HepG2 (cell line): ENCODE data around the gene IL24. TPM values are rescaled to one million over a fixed set of nuclear protein-coding genes. Genes with fewer than 3 reads are reported as not detected.

Experiments
- ATAC-seq: fragments of 200-7000 bp; cut with Tn5 transposase; 3 replicates; pipeline ENCODE4 v1.9.1; 2020; ENCODE audit warnings: mild to moderate bottlenecking, moderate library complexity
- BruUV-seq: library from RNA; stranded (reverse); fragments of 400-500 nt; replicated peaks from 2 replicates; lab custom pipeline; 2021; lab: Mats Ljungman, UMichigan
- CTCF ChIA-PET: fragments of 300-600 bp; formaldehyde crosslinking; extraction: SDS; loops from one replicate; lab custom pipeline; 2021; ENCODE audit warnings: low total read pairs, inconsistent platforms, low intra/inter-chr PET ratio; lab: Yijun Ruan, JAX
- POLR2A ChIA-PET: fragments of 350-600 bp; sonication (Branson Sonifier 250); formaldehyde crosslinking; loops from one replicate; lab custom pipeline; 2020; ENCODE audit warnings: antibody characterized with exemption, inconsistent platforms; lab: Yijun Ruan, JAX
- DNase-seq: peaks from one replicate; pipeline ENCODE4 v3.0.0-alpha.2; 2015; ENCODE audit warnings: low spot score
- FAIRE-seq: peaks from 3 replicates; lab custom pipeline; 2011; peaks lifted over from hg19 to GRCh38; lab: Jason Lieb, UNC
- H2AFZ ChIP-seq: one replicate; pipeline ENCODE4 v1.6.1; 2011; ENCODE audit warnings: low read length, inconsistent platforms
- H3K27ac ChIP-seq: fragments of 300-600 bp; 3 replicates; pipeline ENCODE4 v1.8.0; 2011; ENCODE audit warnings: mixed run types, mild to moderate bottlenecking, mixed read lengths, low read length, inconsistent platforms; ENCODE audit not compliant: insufficient read depth; ENCODE audit errors: extremely low read length
- H3K27me3 ChIP-seq, 2 experiments: fragments of 200-600 bp in 1 of 2; 2 replicates in 1 of 2; 3 replicates in 1 of 2; pipeline versions ENCODE4 v1.6.0 to v1.8.0; 2011; ENCODE audit warnings: low read length in 2 of 2, mild to moderate bottlenecking in 2 of 2, moderate library complexity in 2 of 2, inconsistent platforms in 1 of 2; ENCODE audit not compliant: insufficient read depth in 2 of 2, control insufficient read depth in 1 of 2
- H3K36me3 ChIP-seq, 2 experiments: fragments of 200-600 bp in 1 of 2; replicated peaks in 1 of 2; 2 replicates in 1 of 2; 3 replicates in 1 of 2; pipeline versions ENCODE4 v1.5.1 to v1.8.0; 2011; ENCODE audit warnings: low read length in 2 of 2, inconsistent platforms in 1 of 2; ENCODE audit not compliant: insufficient read depth in 2 of 2, control insufficient read depth in 1 of 2
- H3K4me1 ChIP-seq: 2 replicates; pipeline ENCODE4 v1.5.1; 2012; ENCODE audit warnings: low read length, inconsistent platforms; ENCODE audit not compliant: insufficient read depth
- H3K4me2 ChIP-seq: 2 replicates; pipeline ENCODE4 v1.6.0; 2011; ENCODE audit warnings: low read depth, low read length, inconsistent platforms
- H3K4me3 ChIP-seq, 3 experiments: fragments of 200-600 bp in 1 of 3; sonication (generic), shearing (Covaris generic) in 1 of 3; replicated peaks in 1 of 3; 2 replicates each; pipeline ENCODE4 v1.5.1; 2011 to 2016; ENCODE audit warnings: low read length in 3 of 3, inconsistent platforms in 2 of 3, low read depth in 2 of 3, mild to moderate bottlenecking in 2 of 3, control low read depth in 1 of 3, mixed read lengths in 1 of 3; ENCODE audit not compliant: insufficient read depth in 1 of 3
- H3K79me2 ChIP-seq: one replicate; pipeline ENCODE4 v1.6.1; 2011; ENCODE audit warnings: low read length, inconsistent platforms; ENCODE audit not compliant: insufficient read depth
- H3K9ac ChIP-seq: 2 replicates; pipeline ENCODE4 v1.6.0; 2011; ENCODE audit warnings: mild to moderate bottlenecking, low read depth, low read length, inconsistent platforms; ENCODE audit not compliant: insufficient read depth
- H3K9me3 ChIP-seq: 2 replicates; pipeline ENCODE4 v1.5.1; 2012; ENCODE audit warnings: mild to moderate bottlenecking, low read length
- H4K20me1 ChIP-seq: 2 replicates; pipeline ENCODE4 v1.6.0; 2011; ENCODE audit warnings: inconsistent platforms, mild to moderate bottlenecking, low read length, moderate library complexity; ENCODE audit not compliant: insufficient read depth
- ATAD3A ChIP-seq: sonication (generic); formaldehyde crosslinking; IDR thresholded peaks from 2 replicates; pipeline ENCODE4 v1.4.0; 2020; ENCODE audit warnings: missing genetic modification reagents
- BRD4 ChIP-seq: sonication (generic); formaldehyde crosslinking; IDR thresholded peaks from 2 replicates; pipeline ENCODE4 v1.4.0; 2020; ENCODE audit warnings: missing genetic modification reagents
- CHD2 ChIP-seq: IDR thresholded peaks from 2 replicates; pipeline ENCODE4 v1.6.1; 2011; ENCODE audit warnings: low read depth, low read length, improper control_type of control experiment
- CSRNP2 ChIP-seq: sonication (generic); formaldehyde crosslinking; conservative IDR thresholded peaks from 2 replicates; pipeline ENCODE4 v1.8.0; 2022; ENCODE audit warnings: low read depth, missing genetic modification reagents
- ELF3 ChIP-seq: IDR thresholded peaks from 2 replicates; pipeline ENCODE4 v1.6.1; 2016; ENCODE audit warnings: missing genetic modification reagents, missing compliant biosample characterization
- ESRRA ChIP-seq: sonication (generic); formaldehyde crosslinking; IDR thresholded peaks from 2 replicates; pipeline ENCODE4 v1.5.1; 2020; ENCODE audit warnings: mild to moderate bottlenecking, low read depth, missing genetic modification reagents
- GRHL1 ChIP-seq: sonication (generic); formaldehyde crosslinking; conservative IDR thresholded peaks from 2 replicates; pipeline ENCODE4 v1.8.0; 2022; ENCODE audit warnings: missing genetic modification reagents
- MXI1 ChIP-seq: IDR thresholded peaks from 3 replicates; pipeline ENCODE4 v1.6.1; 2012; ENCODE audit warnings: low read depth, low read length, inconsistent platforms, borderline replicate concordance
- MYNN ChIP-seq: sonication (generic); formaldehyde crosslinking; IDR thresholded peaks from 2 replicates; pipeline ENCODE4 v1.4.0; 2020; ENCODE audit warnings: mild to moderate bottlenecking, low read depth, missing genetic modification reagents
- TCF7L2 ChIP-seq: IDR thresholded peaks from 2 replicates; pipeline ENCODE4 v1.6.1; 2011; ENCODE audit warnings: mild to moderate bottlenecking, low read depth, low read length, moderate library complexity
- ZBTB37 ChIP-seq: sonication (generic); formaldehyde crosslinking; IDR thresholded peaks from 2 replicates; pipeline ENCODE4 v1.4.0; 2020; ENCODE audit warnings: mild to moderate bottlenecking, missing genetic modification reagents
- ZFP41 ChIP-seq: sonication (generic); formaldehyde crosslinking; IDR thresholded peaks from 2 replicates; pipeline ENCODE4 v1.4.0; 2020; ENCODE audit warnings: mild to moderate bottlenecking, missing genetic modification reagents, borderline replicate concordance
- ZNF329 ChIP-seq: sonication (generic); formaldehyde crosslinking; IDR thresholded peaks from 2 replicates; pipeline ENCODE4 v1.9.0; 2021; ENCODE audit warnings: low read depth, mild to moderate bottlenecking, missing genetic modification reagents
- ZNF512B ChIP-seq: sonication (generic); formaldehyde crosslinking; IDR thresholded peaks from 2 replicates; pipeline ENCODE4 v1.5.1; 2020; ENCODE audit warnings: missing genetic modification reagents, mild to moderate bottlenecking, borderline replicate concordance
- ZNF782 ChIP-seq: sonication (generic); formaldehyde crosslinking; IDR thresholded peaks from 2 replicates; pipeline ENCODE4 v1.4.0; 2020; ENCODE audit warnings: missing genetic modification reagents, mild to moderate bottlenecking, borderline replicate concordance
- ZNF878 ChIP-seq: sonication (generic); formaldehyde crosslinking; IDR thresholded peaks from 2 replicates; pipeline ENCODE4 v1.8.1; 2023; ENCODE audit warnings: mild to moderate bottlenecking, missing genetic modification reagents, moderate library complexity
- WGBS: methylation state at CpG from one replicate; pipeline ENCODE4 v1.1.6; 2017; ENCODE audit warnings: low lambda C conversion rate; 5-methylcytosine and 5-hydroxymethylcytosine counted together
- in situ Hi-C: cut with HindIII; loops from 2 replicates; pipeline ENCODE4 v1.10.0; 2017; ENCODE audit warnings: low pct_unique_long_range_greater_than_20kb; ENCODE audit not compliant: extremely low pct_ligation_motif_present
- intact Hi-C: fragments of 100-400 bp; cut with micrococcal nuclease; formaldehyde crosslinking; loops from one replicate; pipeline ENCODE4 v1.10.0; 2022; ENCODE audit not compliant: unreplicated experiment
- polyA plus RNA-seq, 8 experiments: library from polyadenylated mRNA; depleted of rRNA in 3 of 8; stranded (reverse) in 7 of 8; unstranded in 1 of 8; fragments of >200 nt; fragmentation: Illumina TruSeq in 4 of 8; extraction: Trizol in 4 of 8; gene quantifications; 2 replicates each; pipeline versions ENCODE4 v1.2.1 to v1.2.3, GENCODE V29; 2011 to 2016; ENCODE audit warnings: low read depth in 4 of 8, missing spikeins in 1 of 8, mixed read lengths in 1 of 8; ENCODE audit not compliant: insufficient read depth in 1 of 8
- total RNA-seq, 5 experiments: library from RNA; depleted of rRNA; stranded (reverse); fragments of >200 nt; fragmentation: Illumina TruSeq; extraction: Trizol; gene quantifications; 2 replicates each; pipeline ENCODE4 v1.2.3, GENCODE V29; 2016; ENCODE audit warnings: low read depth in 1 of 5

Gene IL24
- total and polyA plus RNA-seq, 2 of the 13 experiments (the other 11 are each of a cell fraction or from before 2014, with no cell fraction given), result not detected

- no peak for TF ChIP-seq CSRNP2 (CRISPR knock-in tag)
These were observed 4.8 kb upstream of the IL24 start (continued) for GRCh38 chr1:206892351-206892984.

- in situ Hi-C loops (no loop called here), intact Hi-C loops (no loop called here)
- BruUV-seq, result no TSS peak
- no peaks in the 10 kb centered on the region for H3K4me1 ChIP-seq
- FAIRE-seq (no peak), ATAC-seq (no peak), DNase-seq (no peak)
- no peak overlapping the region for H3K4me3 ChIP-seq
- H3K27ac ChIP-seq, result no peak overlapping the region
- H3K27me3 ChIP-seq, result peaks cover 1 to 58% of the 10 kb centered on the region in 2 experiments; a peak in 4 of 5 replicates
- H3K9ac ChIP-seq, result no peak overlapping the region
- H3K9me3 ChIP-seq, result no peaks in the 10 kb centered on the region
- WGBS, result 2% methylated on average over 2 of the region's 2 CpGs
- H3K4me2 ChIP-seq, result no peak overlapping the region
- CTCF ChIA-PET, result no interaction called here
- H2AFZ ChIP-seq, result no peak overlapping the region
- H4K20me1 ChIP-seq, result no peaks in the 10 kb centered on the region
- no peaks in the 10 kb centered on the region for H3K79me2 ChIP-seq
- H3K36me3 ChIP-seq, result no peaks in the 10 kb centered on the region
- POLR2A ChIA-PET, result no interaction called here
- TF ChIP-seq MXI1, result no peak
- TF ChIP-seq GRHL1 (CRISPR knock-in tag), result no peak
- TF ChIP-seq ZNF512B (CRISPR knock-in tag), result no peak
- no peak for TF ChIP-seq ZNF782 (CRISPR knock-in tag)
- TF ChIP-seq ZNF878 (CRISPR knock-in tag), result no peak
- TF ChIP-seq ZNF329 (CRISPR knock-in tag), result no peak
- no peak for TF ChIP-seq ZBTB37 (CRISPR knock-in tag)
- no peak for TF ChIP-seq BRD4 (CRISPR knock-in tag)
- TF ChIP-seq ELF3 (CRISPR knock-in tag), result no peak
- no peak for TF ChIP-seq ESRRA
- no peak for TF ChIP-seq TCF7L2
- TF ChIP-seq ATAD3A, result no peak
- TF ChIP-seq ZFP41 (CRISPR knock-in tag), result no peak
- no peak for TF ChIP-seq CHD2
- TF ChIP-seq MYNN (CRISPR knock-in tag), result no peak
These were observed 3.9 kb upstream of the IL24 start for GRCh38 chr1:206893380-206893779.
